Vagina (tissue), 2 donors: Measurements from ENCODE around the gene SHMT1. TPM values are rescaled to one million over a fixed set of nuclear protein-coding genes. Genes with fewer than 3 reads are reported as not detected.

Source experiments
- DNase-seq, 2 donors: peaks; one replicate each; pipeline ENCODE4 v3.0.0-alpha.2; 2017; ENCODE audit errors: extremely low spot score in 2 of 2
- H3K27ac ChIP-seq: fragments of 200-600 bp; sonication (generic); one replicate; pipeline ENCODE4 v1.5.1; 2019
- H3K27me3 ChIP-seq: fragments of 200-600 bp; sonication (generic); one replicate; pipeline ENCODE4 v1.5.1; 2019
- H3K36me3 ChIP-seq, 2 donors: fragments of 200-600 bp; sonication (generic); one replicate each; pipeline ENCODE4 v1.5.1; 2017 to 2019
- H3K4me1 ChIP-seq: fragments of 200-600 bp; sonication (generic); one replicate; pipeline ENCODE4 v1.5.1; 2019
- H3K4me3 ChIP-seq, 2 donors: fragments of 200-600 bp; sonication (generic); 1 replicate in 1 of 2; 2 replicates in 1 of 2; pipeline ENCODE4 v1.5.1; 2016 to 2019
- H3K9me3 ChIP-seq: fragments of 200-600 bp; sonication (generic); one replicate; pipeline ENCODE4 v1.5.1; 2019
- CTCF ChIP-seq, 3 experiments: fragments of 450-650 bp in 2 of 3; fragments of 200-600 bp in 1 of 3; sonication (generic) in 1 of 3; IDR thresholded peaks; one replicate each; pipeline ENCODE4 v1.5.1; 2017 to 2019; ENCODE audit warnings: antibody characterized with exemption in 3 of 3, mild to moderate bottlenecking in 2 of 3, moderate library complexity in 2 of 3
- POLR2A ChIP-seq, 2 donors: fragments of 450-650 bp; IDR thresholded peaks; one replicate each; pipeline ENCODE4 v1.6.1; 2017; ENCODE audit warnings: antibody characterized with exemption in 2 of 2, mild to moderate bottlenecking in 2 of 2, moderate library complexity in 2 of 2
- POLR2AphosphoS5 ChIP-seq, 2 donors: sonication (generic); formaldehyde crosslinking; IDR thresholded peaks; one replicate each; pipeline ENCODE4 v1.9.0; 2017; ENCODE audit warnings: antibody characterized with exemption in 2 of 2, mild to moderate bottlenecking in 2 of 2, low read depth in 1 of 2; ENCODE audit not compliant: insufficient read depth in 1 of 2
- intact Hi-C: fragments of 100-400 bp; cut with DNase I; formaldehyde crosslinking; loops from one replicate; pipeline ENCODE4 v1.15.1; 2023
- total RNA-seq: library from RNA; depleted of rRNA; stranded (reverse); fragments of >200 nt; gene quantifications from one replicate; pipeline ENCODE4 v1.2.3, GENCODE V29; 2016

Gene SHMT1
- total RNA-seq, 1 donor from 2014 or later: 31.4 TPM

GRCh38 chr17:18328643-18329204, 34.6 kb downstream of the SHMT1 start:
- H3K27me3 ChIP-seq: no peaks in the 10 kb centered on the region
- intact Hi-C loops: no loop called here
- TF ChIP-seq POLR2AphosphoS5 (IDR thresholded peaks at IDR 0.05; ENCODE audit: insufficient read depth in 1 of 2, low read depth in 1 of 2) (no peak), CTCF (IDR thresholded peaks at IDR 0.05) (no peak), POLR2A (IDR thresholded peaks at IDR 0.05) (no peak)
- peaks cover 0 to 55% of the 10 kb centered on the region in 2 donors for H3K36me3 ChIP-seq
- no peaks in the 10 kb centered on the region for H3K9me3 ChIP-seq
- no peak overlapping the region for H3K27ac ChIP-seq
- H3K4me1 ChIP-seq: no peaks in the 10 kb centered on the region
- no peak overlapping the region for H3K4me3 ChIP-seq
- no peak for DNase-seq

- DNase-seq: no peak
- no peak overlapping the region for H3K4me3 ChIP-seq
- TF ChIP-seq POLR2AphosphoS5 (IDR thresholded peaks at IDR 0.05; ENCODE audit: insufficient read depth in 1 of 2, low read depth in 1 of 2) (no peak), CTCF (IDR thresholded peaks at IDR 0.05) (no peak), POLR2A (IDR thresholded peaks at IDR 0.05) (no peak)
- intact Hi-C loops: no loop called here
- no peaks in the 10 kb centered on the region for H3K4me1 ChIP-seq
- H3K36me3 ChIP-seq: peaks cover 0 to 58% of the 10 kb centered on the region in 2 donors
- H3K9me3 ChIP-seq: no peaks in the 10 kb centered on the region
- H3K27me3 ChIP-seq: no peaks in the 10 kb centered on the region
- no peak overlapping the region for H3K27ac ChIP-seq
Observed at GRCh38 chr17:18327556-18327955, 35.8 kb downstream of the SHMT1 start.

- no peak for DNase-seq
- peaks cover 0 to 61% of the 10 kb centered on the region in 2 donors for H3K36me3 ChIP-seq
- intact Hi-C loops: no loop called here
- no peaks in the 10 kb centered on the region for H3K9me3 ChIP-seq
- H3K27me3 ChIP-seq: no peaks in the 10 kb centered on the region
- H3K4me3 ChIP-seq: no peak overlapping the region
- TF ChIP-seq CTCF (IDR thresholded peaks at IDR 0.05) (no peak), POLR2AphosphoS5 (IDR thresholded peaks at IDR 0.05; ENCODE audit: insufficient read depth in 1 of 2, low read depth in 1 of 2) (no peak), POLR2A (IDR thresholded peaks at IDR 0.05) (no peak)
- H3K4me1 ChIP-seq: no peaks in the 10 kb centered on the region
- H3K27ac ChIP-seq: no peak overlapping the region
Observed at GRCh38 chr17:18327093-18327492, 36.3 kb downstream of the SHMT1 start.

- Histone ChIP-seq H3K27me3 (no peaks in the 10 kb centered on the region), H3K27ac (no peak overlapping the region), H3K36me3 (peaks cover 0 to 60% of the 10 kb centered on the region in 2 donors), H3K9me3 (no peaks in the 10 kb centered on the region), H3K4me1 (no peaks in the 10 kb centered on the region), H3K4me3 (no peak overlapping the region)
- intact Hi-C loops: no loop called here
- DNase-seq: no peak
- TF ChIP-seq CTCF (IDR thresholded peaks at IDR 0.05) (no peak), POLR2A (IDR thresholded peaks at IDR 0.05) (no peak), POLR2AphosphoS5 (IDR thresholded peaks at IDR 0.05; ENCODE audit: insufficient read depth in 1 of 2, low read depth in 1 of 2) (no peak)
Observed at GRCh38 chr17:18326572-18326971, 36.8 kb downstream of the SHMT1 start.

GRCh38 chr17:18326039-18326438, 37.3 kb downstream of the SHMT1 start:
- intact Hi-C loops: no loop called here
- Histone ChIP-seq H3K4me3 (no peak overlapping the region), H3K4me1 (no peaks in the 10 kb centered on the region), H3K27ac (no peak overlapping the region), H3K9me3 (no peaks in the 10 kb centered on the region), H3K27me3 (no peaks in the 10 kb centered on the region), H3K36me3 (peaks cover 0 to 55% of the 10 kb centered on the region in 2 donors)
- no peak for DNase-seq
- TF ChIP-seq POLR2AphosphoS5 (IDR thresholded peaks at IDR 0.05; ENCODE audit: insufficient read depth in 1 of 2, low read depth in 1 of 2): no peak
- no peak for TF ChIP-seq POLR2A (IDR thresholded peaks at IDR 0.05)
- no peak for TF ChIP-seq CTCF (IDR thresholded peaks at IDR 0.05)
